MM.1S (cell line): ENCODE measurements around the gene EGLN2.
"Not testable (repeated sequence)": the region's sequence is repeated elsewhere in the genome, so short reads cannot be mapped to it uniquely, and the experiment has no call there.

Experiments
- DNase-seq: peaks from one replicate; pipeline ENCODE4 v3.0.0-alpha.2; 2015
- H2AFZ ChIP-seq: fragments of 300-600 bp; sonication (generic); 2 replicates; pipeline ENCODE4 v1.6.0; 2016; ENCODE audit warnings: antibody characterized with exemption, low read length
- H3F3A ChIP-seq: fragments of 300-600 bp; sonication (generic); 2 replicates; pipeline ENCODE4 v1.6.1; 2016; ENCODE audit warnings: mild to moderate bottlenecking, antibody characterized with exemption, low read length, moderate library complexity, mixed read lengths; ENCODE audit not compliant: insufficient read depth
- H3K27ac ChIP-seq: fragments of 300-600 bp; sonication (generic); 2 replicates; pipeline ENCODE4 v1.5.1; 2016; ENCODE audit warnings: mild to moderate bottlenecking, low read length
- H3K27me3 ChIP-seq: fragments of 300-600 bp; sonication (generic); replicated peaks from 2 replicates; pipeline ENCODE4 v1.6.0; 2016; ENCODE audit warnings: low read length; ENCODE audit not compliant: insufficient read depth
- H3K36me3 ChIP-seq: fragments of 300-600 bp; sonication (generic); replicated peaks from 2 replicates; pipeline ENCODE4 v1.6.1; 2016; ENCODE audit warnings: mild to moderate bottlenecking, low read length, mixed read lengths; ENCODE audit not compliant: insufficient read depth
- H3K4me1 ChIP-seq: fragments of 300-600 bp; sonication (generic); 2 replicates; pipeline ENCODE4 v1.6.1; 2016; ENCODE audit warnings: low read length, mixed read lengths
- H3K4me2 ChIP-seq: fragments of 300-600 bp; sonication (generic); 2 replicates; pipeline ENCODE4 v1.6.0; 2016; ENCODE audit warnings: low read depth, low read length
- H3K4me3 ChIP-seq: fragments of 300-600 bp; sonication (generic); 2 replicates; pipeline ENCODE4 v1.5.1; 2016; ENCODE audit warnings: low read length, mixed read lengths
- H3K79me2 ChIP-seq: fragments of 300-600 bp; sonication (generic); 2 replicates; pipeline ENCODE4 v1.6.1; 2016; ENCODE audit warnings: mixed run types, low read length, mixed read lengths
- H3K9ac ChIP-seq: fragments of 300-600 bp; sonication (generic); 2 replicates; pipeline ENCODE4 v1.6.1; 2016; ENCODE audit warnings: low read length, mixed read lengths
- H3K9me2 ChIP-seq: fragments of 300-600 bp; sonication (generic); replicated peaks from 2 replicates; pipeline ENCODE4 v1.6.1; 2016; ENCODE audit warnings: mild to moderate bottlenecking, low read length, mixed read lengths; ENCODE audit not compliant: insufficient read depth
- H3K9me3 ChIP-seq: fragments of 300-600 bp; sonication (generic); replicated peaks from 2 replicates; pipeline ENCODE4 v1.6.1; 2016; ENCODE audit warnings: mild to moderate bottlenecking, low read length, mixed read lengths; ENCODE audit not compliant: insufficient read depth
- H4K20me1 ChIP-seq: fragments of 300-600 bp; sonication (generic); 2 replicates; pipeline ENCODE4 v1.6.1; 2016; ENCODE audit warnings: mild to moderate bottlenecking, low read length, moderate library complexity, mixed read lengths; ENCODE audit not compliant: insufficient read depth
- EZH2 ChIP-seq: fragments of 300-600 bp; sonication (generic); optimal IDR thresholded peaks from 2 replicates; pipeline ENCODE3; 2017; ENCODE audit warnings: low read depth, mild to moderate bottlenecking, antibody characterized with exemption, low read length, mixed read lengths
- EZH2phosphoT487 ChIP-seq: fragments of 300-600 bp; sonication (generic); IDR thresholded peaks from 2 replicates; pipeline ENCODE4 v1.6.1; 2018; ENCODE audit warnings: antibody characterized with exemption, low read length
- TF ChIP-seq, protein P1 (sequence below): fragments of 300-600 bp; sonication (generic); IDR thresholded peaks from 2 replicates; pipeline ENCODE4 v1.5.1; 2016; ENCODE audit warnings: antibody characterized with exemption, low read length, mixed read lengths

The EGLN2 gene

DNA sequence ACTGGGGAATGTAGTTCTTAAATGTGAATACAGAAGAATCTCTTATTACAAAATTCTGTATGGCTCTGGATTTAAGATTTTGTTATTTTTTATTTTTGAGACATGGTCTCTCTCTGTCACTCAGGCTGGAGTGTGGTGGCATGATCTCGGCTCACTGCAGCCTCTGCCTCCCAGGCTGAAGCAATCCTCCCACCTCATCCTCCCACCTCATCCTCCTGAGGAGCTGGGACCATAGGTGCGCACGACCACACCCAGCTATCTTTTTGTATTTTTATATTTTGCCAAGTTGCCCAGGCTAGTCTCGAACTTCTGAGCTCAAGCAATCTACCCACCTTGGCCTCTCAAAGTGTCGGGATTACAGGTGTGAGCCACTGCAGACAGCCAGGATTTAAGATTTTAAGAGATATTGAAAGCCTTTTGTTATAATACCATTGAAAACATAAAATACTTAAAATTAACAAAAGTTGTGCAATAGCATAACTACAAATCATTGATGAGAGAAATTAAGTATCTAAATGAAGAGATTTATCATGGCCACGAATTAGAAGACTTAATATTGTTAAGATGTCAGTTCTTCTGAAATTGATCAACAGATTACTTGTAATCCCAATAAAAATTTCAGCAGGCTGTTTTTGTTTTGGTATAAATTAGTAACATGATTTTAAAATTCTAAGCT lies 37.9 kb downstream of the EGLN2 start:
- H4K20me1 ChIP-seq = no peaks in the 10 kb centered on the region
- H3K4me2 ChIP-seq = no peak overlapping the region
- no peaks in the 10 kb centered on the region for H3K79me2 ChIP-seq
- no peaks in the 10 kb centered on the region for H3F3A ChIP-seq
- no peak overlapping the region for H3K4me3 ChIP-seq
- H3K27ac ChIP-seq = no peak overlapping the region
- no peak overlapping the region for H2AFZ ChIP-seq
- H3K4me1 ChIP-seq = no peaks in the 10 kb centered on the region
- H3K9me2 ChIP-seq = no peaks in the 10 kb centered on the region
- no peaks in the 10 kb centered on the region for H3K9me3 ChIP-seq
- no peaks in the 10 kb centered on the region for H3K36me3 ChIP-seq
- H3K9ac ChIP-seq = no peak overlapping the region
- no peak for DNase-seq
- TF ChIP-seq, protein P1, sequence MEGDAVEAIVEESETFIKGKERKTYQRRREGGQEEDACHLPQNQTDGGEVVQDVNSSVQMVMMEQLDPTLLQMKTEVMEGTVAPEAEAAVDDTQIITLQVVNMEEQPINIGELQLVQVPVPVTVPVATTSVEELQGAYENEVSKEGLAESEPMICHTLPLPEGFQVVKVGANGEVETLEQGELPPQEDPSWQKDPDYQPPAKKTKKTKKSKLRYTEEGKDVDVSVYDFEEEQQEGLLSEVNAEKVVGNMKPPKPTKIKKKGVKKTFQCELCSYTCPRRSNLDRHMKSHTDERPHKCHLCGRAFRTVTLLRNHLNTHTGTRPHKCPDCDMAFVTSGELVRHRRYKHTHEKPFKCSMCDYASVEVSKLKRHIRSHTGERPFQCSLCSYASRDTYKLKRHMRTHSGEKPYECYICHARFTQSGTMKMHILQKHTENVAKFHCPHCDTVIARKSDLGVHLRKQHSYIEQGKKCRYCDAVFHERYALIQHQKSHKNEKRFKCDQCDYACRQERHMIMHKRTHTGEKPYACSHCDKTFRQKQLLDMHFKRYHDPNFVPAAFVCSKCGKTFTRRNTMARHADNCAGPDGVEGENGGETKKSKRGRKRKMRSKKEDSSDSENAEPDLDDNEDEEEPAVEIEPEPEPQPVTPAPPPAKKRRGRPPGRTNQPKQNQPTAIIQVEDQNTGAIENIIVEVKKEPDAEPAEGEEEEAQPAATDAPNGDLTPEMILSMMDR = no peak
- TF ChIP-seq EZH2phosphoT487 (no peak), EZH2 (no peak)
- H3K27me3 ChIP-seq = peaks cover 20% of the 10 kb centered on the region

GRCh38 chr19:40838477-40838876 lies 39.5 kb downstream of the EGLN2 start:
- H3F3A ChIP-seq, H3K4me3 ChIP-seq, H3K9me2 ChIP-seq, H4K20me1 ChIP-seq, H2AFZ ChIP-seq, H3K79me2 ChIP-seq, H3K9me3 ChIP-seq, H3K4me2 ChIP-seq, DNase-seq, H3K4me1 ChIP-seq, H3K36me3 ChIP-seq, H3K9ac ChIP-seq, H3K27ac ChIP-seq: not testable (repeated sequence)
- H3K27me3 ChIP-seq = peaks cover 17% of the 10 kb centered on the region

DNA sequence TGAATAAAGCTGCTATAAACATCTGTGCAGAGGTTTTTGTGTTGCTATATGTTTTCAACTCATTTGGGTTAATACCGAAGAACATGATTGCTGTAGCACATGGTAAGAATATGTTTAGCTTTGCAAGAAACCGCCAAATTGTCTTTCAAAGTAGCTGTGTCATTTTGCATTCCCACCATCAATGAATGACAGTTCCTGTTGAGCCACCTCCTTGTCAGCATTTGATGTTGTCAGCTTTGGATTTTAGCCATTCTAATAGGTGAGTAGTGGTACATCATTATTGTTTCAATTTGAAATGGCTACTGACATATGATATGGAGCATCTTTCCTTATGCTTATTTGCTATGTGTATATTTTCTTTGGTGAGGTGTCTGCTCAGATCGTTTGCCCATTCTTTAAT lies 43.0 kb downstream of the EGLN2 start:
- not testable (repeated sequence) for H3K36me3 ChIP-seq, H3K4me3 ChIP-seq, H3K9me2 ChIP-seq, H3F3A ChIP-seq, H2AFZ ChIP-seq, H3K4me1 ChIP-seq, H3K9ac ChIP-seq, H3K79me2 ChIP-seq, DNase-seq, H3K9me3 ChIP-seq, H4K20me1 ChIP-seq, H3K27ac ChIP-seq, H3K4me2 ChIP-seq
- H3K27me3 ChIP-seq = peaks cover 33% of the 10 kb centered on the region

DNA sequence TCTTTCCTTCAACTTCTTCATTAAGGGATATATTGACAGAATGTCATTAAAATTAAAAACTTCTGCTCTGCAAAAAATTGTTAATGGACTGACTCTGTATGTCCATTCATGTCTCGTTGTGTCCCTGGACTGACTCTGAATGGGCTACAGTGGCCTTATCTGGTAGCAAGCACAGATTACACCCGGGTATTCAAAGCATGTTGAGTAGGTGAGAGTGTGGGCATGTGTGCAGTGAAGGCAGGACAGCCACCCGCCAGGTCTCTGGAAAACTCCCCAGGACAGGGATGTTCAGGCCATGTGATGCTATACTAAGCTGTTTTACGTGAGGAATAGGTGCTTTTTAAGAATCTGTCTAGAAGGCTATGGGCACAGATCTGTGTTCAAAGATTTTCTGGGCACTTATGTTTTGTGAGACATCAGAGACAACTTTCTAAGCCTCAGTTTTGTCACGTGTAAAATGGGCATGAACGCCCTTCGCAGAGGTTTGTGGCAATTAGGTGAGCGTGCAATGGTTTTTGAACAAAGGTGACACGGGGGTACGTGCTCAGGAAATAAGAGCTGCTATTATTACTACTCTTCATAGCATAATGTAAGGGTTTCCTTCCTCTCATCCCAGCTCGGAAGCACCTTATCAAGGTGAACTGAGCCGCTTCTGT lies 44.1 kb downstream of the EGLN2 start:
- peak overlapping the region; percentile 34; the same call in 1 of the 2 replicates for H3K4me3 ChIP-seq
- not testable (repeated sequence) for H3K9me2 ChIP-seq, DNase-seq, H3F3A ChIP-seq, H3K9ac ChIP-seq, H3K4me1 ChIP-seq, H3K27ac ChIP-seq, H4K20me1 ChIP-seq, H2AFZ ChIP-seq, H3K36me3 ChIP-seq, H3K9me3 ChIP-seq, H3K79me2 ChIP-seq
- peaks cover 26% of the 10 kb centered on the region for H3K27me3 ChIP-seq
- peak overlapping the region; percentile 49; the same call in 1 of the 2 replicates for H3K4me2 ChIP-seq

- not testable (repeated sequence) for H3K27ac ChIP-seq, H3K9me2 ChIP-seq, H3K79me2 ChIP-seq, H3F3A ChIP-seq, H3K9me3 ChIP-seq, DNase-seq, H3K9ac ChIP-seq, H3K4me1 ChIP-seq, H3K36me3 ChIP-seq, H2AFZ ChIP-seq, H4K20me1 ChIP-seq
- Histone ChIP-seq H3K4me3 (peak overlapping the region; percentile 34; the same call in 1 of the 2 replicates), H3K27me3 (peaks cover 23% of the 10 kb centered on the region), H3K4me2 (peak overlapping the region; percentile 49; the same call in 1 of the 2 replicates)
Measured at GRCh38 chr19:40843653-40844052, 44.7 kb downstream of the EGLN2 start.

DNA sequence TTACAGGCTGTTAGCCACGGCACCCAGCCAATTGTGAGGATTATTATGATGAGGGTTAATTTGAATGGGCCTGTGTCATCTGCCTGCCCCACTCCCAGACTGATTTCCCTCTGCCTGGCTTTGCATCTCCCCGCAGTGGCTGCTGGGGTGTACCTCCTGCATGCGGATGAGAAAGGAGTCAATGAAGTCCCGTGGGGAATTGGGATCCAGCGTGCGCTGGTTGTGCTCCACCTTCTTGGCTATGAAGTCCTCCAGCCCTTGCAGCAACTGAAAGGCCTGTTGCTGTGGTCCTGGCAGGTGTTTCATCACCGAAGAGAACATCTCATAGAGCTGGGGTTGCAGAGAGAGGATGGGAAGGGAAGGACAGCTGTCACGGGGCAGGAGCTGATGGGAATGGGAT lies 47.7 kb downstream of the EGLN2 start:
- H3K4me1 ChIP-seq, H3K79me2 ChIP-seq, H2AFZ ChIP-seq, H3F3A ChIP-seq, H3K4me3 ChIP-seq, H3K27ac ChIP-seq, H3K9me3 ChIP-seq, H3K9ac ChIP-seq, DNase-seq, H3K9me2 ChIP-seq, H3K4me2 ChIP-seq, H3K36me3 ChIP-seq, H4K20me1 ChIP-seq: not testable (repeated sequence)
- peaks cover 30% of the 10 kb centered on the region for H3K27me3 ChIP-seq

DNA sequence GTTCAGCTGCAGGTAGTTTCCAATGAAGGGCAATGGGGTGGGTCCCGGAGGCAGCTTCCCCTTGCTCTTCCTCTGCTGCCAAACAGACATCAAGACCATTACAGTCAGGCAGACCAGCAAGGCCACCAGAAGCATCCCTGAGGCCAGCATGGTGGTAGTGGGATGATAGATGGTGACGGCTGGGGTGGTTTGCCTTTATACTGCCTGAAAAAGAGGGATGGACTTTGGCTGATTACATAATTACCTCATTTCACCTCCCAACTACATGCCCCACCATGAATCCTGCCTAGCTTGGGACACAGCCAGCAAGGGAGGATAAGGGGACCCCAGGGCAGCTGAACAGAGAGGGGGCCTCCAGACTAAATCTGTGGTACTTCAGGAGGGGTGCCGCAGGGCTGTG lies 51.3 kb downstream of the EGLN2 start, which contains the start of gene CYP2A6:
Gene CYP2A6, minus strand, starts transcription at position 171 of the 400 bp plus-strand sequence. Its CDS starts 21 bp downstream, at position 150.
- not testable (repeated sequence) for H3K79me2 ChIP-seq, H3K9me2 ChIP-seq, DNase-seq, H3K36me3 ChIP-seq, H3K27ac ChIP-seq, H3F3A ChIP-seq, H3K9me3 ChIP-seq, H3K9ac ChIP-seq, H3K4me3 ChIP-seq, H3K4me2 ChIP-seq, H3K4me1 ChIP-seq, H2AFZ ChIP-seq, H4K20me1 ChIP-seq
- H3K27me3 ChIP-seq = peaks cover 21% of the 10 kb centered on the region
